Measurements from ENCODE around the gene NFKBIL1.
"Not testable (repeated sequence)": the region's sequence is repeated elsewhere in the genome, so short reads cannot be mapped to it uniquely, and the experiment has no call there.

The NFKBIL1 gene

GRCh38 chr6:31535538-31536324, 11.7 kb upstream of the NFKBIL1 start:
- no peak for DNase-seq

GRCh38 chr6:31538805-31539400, 8.5 kb upstream of the NFKBIL1 start:
- DNase-seq, result no peak

GRCh38 chr6:31540640-31541039, 6.8 kb upstream of the NFKBIL1 start:
- no peak for DNase-seq

GRCh38 chr6:31541059-31541657, 6.2 kb upstream of the NFKBIL1 start:
- DNase-seq, result peak; percentile 42

- peak; percentile 96 for DNase-seq
These were observed 5.5 kb upstream of the NFKBIL1 start, which contains the start of gene DDX39B for GRCh38 chr6:31541658-31542521. TSS of gene DDX39B (minus strand) at chr6:31542003. CDS start at chr6:31540532, 1,471 bp downstream.

GRCh38 chr6:31543639-31544038, 3.8 kb upstream of the NFKBIL1 start:
- no peak for DNase-seq

- no peak for DNase-seq
These were observed 2.7 kb upstream of the NFKBIL1 start for GRCh38 chr6:31544676-31545075.

GRCh38 chr6:31545291-31545690, 2.1 kb upstream of the NFKBIL1 start:
- DNase-seq, result no peak

GRCh38 chr6:31546339-31546957, 960 bp upstream of the NFKBIL1 start, which contains the start of gene ATP6V1G2:
TSS of gene ATP6V1G2 (minus strand) at chr6:31546608. CDS start at chr6:31546559, 49 bp downstream.
- DNase-seq, result peak; percentile 85

GRCh38 chr6:31547727-31548543, 527 bp downstream of the NFKBIL1 start:
- no peak for DNase-seq

GRCh38 chr6:31548544-31548873, 1.1 kb downstream of the NFKBIL1 start:
- no peak for DNase-seq

GRCh38 chr6:31551371-31551770, 4.0 kb downstream of the NFKBIL1 start:
- DNase-seq, result not testable (repeated sequence)

GRCh38 chr6:31556307-31556706, 8.9 kb downstream of the NFKBIL1 start:
- DNase-seq, result no peak

- DNase-seq, result no peak
These were observed 10.3 kb downstream of the NFKBIL1 start for GRCh38 chr6:31557443-31558317.

GRCh38 chr6:31558318-31558625, 10.9 kb downstream of the NFKBIL1 start:
- DNase-seq, result no peak

GRCh38 chr6:31558631-31559500, 11.5 kb downstream of the NFKBIL1 start:
- DNase-seq, result no peak

GRCh38 chr6:31559606-31559957, 12.2 kb downstream of the NFKBIL1 start:
- DNase-seq, result no peak

GRCh38 chr6:31559958-31560696, 12.7 kb downstream of the NFKBIL1 start:
- no peak for DNase-seq

GRCh38 chr6:31560697-31561058, 13.3 kb downstream of the NFKBIL1 start:
- no peak for DNase-seq
